ENCODE data around the gene CRACR2A.

CRACR2A gene

DNA sequence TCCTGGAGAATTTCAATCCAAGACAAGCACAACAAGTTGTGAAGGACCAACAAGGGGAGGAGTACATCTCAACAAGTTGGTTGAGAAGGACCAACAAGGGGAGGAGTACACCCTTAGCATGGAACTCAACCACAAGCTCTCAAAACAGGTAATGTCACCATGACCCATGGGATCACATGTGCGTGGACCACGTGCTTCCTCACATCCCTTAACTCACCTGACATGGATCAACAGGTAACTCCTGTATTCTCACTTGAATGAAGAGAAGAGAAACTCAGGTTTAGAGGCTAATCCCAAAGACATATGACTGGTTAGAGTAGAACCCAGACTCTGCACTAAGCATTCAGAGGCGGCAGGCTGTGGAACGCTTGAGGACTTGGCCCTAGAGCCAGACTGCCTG lies 6.2 kb downstream of the CRACR2A start:
- TF ChIP-seq, protein P1, sequence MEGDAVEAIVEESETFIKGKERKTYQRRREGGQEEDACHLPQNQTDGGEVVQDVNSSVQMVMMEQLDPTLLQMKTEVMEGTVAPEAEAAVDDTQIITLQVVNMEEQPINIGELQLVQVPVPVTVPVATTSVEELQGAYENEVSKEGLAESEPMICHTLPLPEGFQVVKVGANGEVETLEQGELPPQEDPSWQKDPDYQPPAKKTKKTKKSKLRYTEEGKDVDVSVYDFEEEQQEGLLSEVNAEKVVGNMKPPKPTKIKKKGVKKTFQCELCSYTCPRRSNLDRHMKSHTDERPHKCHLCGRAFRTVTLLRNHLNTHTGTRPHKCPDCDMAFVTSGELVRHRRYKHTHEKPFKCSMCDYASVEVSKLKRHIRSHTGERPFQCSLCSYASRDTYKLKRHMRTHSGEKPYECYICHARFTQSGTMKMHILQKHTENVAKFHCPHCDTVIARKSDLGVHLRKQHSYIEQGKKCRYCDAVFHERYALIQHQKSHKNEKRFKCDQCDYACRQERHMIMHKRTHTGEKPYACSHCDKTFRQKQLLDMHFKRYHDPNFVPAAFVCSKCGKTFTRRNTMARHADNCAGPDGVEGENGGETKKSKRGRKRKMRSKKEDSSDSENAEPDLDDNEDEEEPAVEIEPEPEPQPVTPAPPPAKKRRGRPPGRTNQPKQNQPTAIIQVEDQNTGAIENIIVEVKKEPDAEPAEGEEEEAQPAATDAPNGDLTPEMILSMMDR (IDR thresholded peaks at IDR 0.05; ENCODE audit: insufficient read depth, missing control alignments): no peak
- DNase-seq (ENCODE audit: insufficient read length, low spot score): no peak
- no peak for FAIRE-seq

- DNase-seq (ENCODE audit: insufficient read length, low spot score) (no peak), FAIRE-seq (no peak)
- TF ChIP-seq, protein P1 (IDR thresholded peaks at IDR 0.05; ENCODE audit: insufficient read depth, missing control alignments): no peak
These were observed 7.8 kb downstream of the CRACR2A start for GRCh38 chr12:3745152-3745551.

- no peak for FAIRE-seq
- TF ChIP-seq, protein P1 (IDR thresholded peaks at IDR 0.05; ENCODE audit: insufficient read depth, missing control alignments): no peak
- no peak for DNase-seq (ENCODE audit: insufficient read length, low spot score)
These were observed 8.5 kb downstream of the CRACR2A start for GRCh38 chr12:3744229-3744901.

DNA sequence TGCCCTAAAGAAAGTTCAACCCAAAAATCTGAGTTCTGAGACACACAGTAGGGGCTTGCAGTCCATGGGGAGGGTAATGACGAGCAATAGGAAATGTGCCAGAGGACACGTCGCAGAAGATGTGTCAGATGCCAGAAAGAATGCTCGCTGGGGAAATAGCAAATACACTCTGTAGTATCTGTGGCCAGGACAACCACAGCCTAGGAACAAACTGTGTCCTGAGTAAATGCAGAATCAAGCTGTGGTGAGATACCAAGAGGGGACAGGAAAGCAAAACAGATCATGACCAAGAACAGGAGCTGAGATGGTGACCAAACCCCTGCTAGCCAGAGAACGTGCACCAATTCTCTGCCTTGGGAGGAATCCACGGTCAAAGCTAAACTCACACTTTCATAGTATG lies 9.1 kb downstream of the CRACR2A start:
- FAIRE-seq (no peak), DNase-seq (ENCODE audit: insufficient read length, low spot score) (no peak)
- TF ChIP-seq, protein P1 (IDR thresholded peaks at IDR 0.05; ENCODE audit: insufficient read depth, missing control alignments): no peak

DNA sequence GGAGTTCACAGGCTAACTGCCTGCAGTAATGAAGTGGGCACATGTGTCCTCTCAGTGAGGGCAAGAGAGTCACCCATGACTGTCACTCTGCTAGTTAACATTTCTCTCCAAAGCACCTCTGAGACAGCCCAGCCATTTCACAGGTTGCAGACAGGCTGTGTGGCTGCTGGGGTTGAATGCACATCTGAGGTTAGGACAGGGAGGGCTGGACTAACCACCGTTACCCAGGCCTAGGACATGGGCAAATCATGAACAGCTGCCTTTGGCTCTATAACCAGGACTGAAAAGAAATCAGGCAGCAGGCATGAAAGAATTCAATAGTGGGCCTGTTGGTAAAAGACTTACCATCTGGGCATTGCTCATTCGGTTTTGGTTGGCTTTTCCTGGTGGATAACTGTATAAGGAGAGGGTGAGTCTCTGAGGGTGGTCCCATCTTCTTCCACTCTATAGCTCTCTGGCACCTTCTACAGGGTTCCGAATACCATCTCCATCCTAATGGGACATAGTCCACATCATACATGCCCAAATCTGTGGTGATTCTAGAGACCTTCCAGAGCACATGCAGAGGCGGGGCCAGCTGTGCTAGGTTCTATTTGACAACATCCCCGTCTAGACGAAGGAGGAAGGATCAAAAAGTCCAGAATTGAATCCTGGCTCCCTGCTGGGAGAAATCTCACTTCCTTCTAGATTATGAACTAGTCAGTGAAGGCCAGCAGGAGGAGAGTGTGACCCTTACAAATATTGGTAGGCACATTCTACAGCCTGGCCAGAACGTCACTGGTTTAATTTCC lies 10.8 kb downstream of the CRACR2A start:
- no peak for FAIRE-seq
- TF ChIP-seq, protein P1 (IDR thresholded peaks at IDR 0.05; ENCODE audit: insufficient read depth, missing control alignments): no peak
- no peak for DNase-seq (ENCODE audit: insufficient read length, low spot score)

GRCh38 chr12:3740480-3741231 lies 12.3 kb downstream of the CRACR2A start:
- DNase-seq (ENCODE audit: insufficient read length, low spot score) (no peak), FAIRE-seq (no peak)
- TF ChIP-seq, protein P1 (IDR thresholded peaks at IDR 0.05; ENCODE audit: insufficient read depth, missing control alignments): no peak

All from D721Med (cell line).